ENCODE measurements around the gene HSPB1. TPM values are rescaled to one million over a fixed set of nuclear protein-coding genes. Genes with fewer than 3 reads are reported as not detected.

HSPB1 gene
- total and polyA plus RNA-seq, 4 donors, result 25.5 to 186 (median 104) TPM

GRCh38 chr7:76337147-76337546 lies 34.7 kb downstream of the HSPB1 start:
- no peak for DNase-seq (ENCODE audit: low spot score)
- H3K9me3 ChIP-seq (ENCODE audit: control insufficient read depth in 4 of 4, low read length in 3 of 4), result no peaks in the 10 kb centered on the region
- TF ChIP-seq FOXA1 (IDR thresholded peaks at IDR 0.05) (no peak), TAF1 (conservative IDR thresholded peaks at IDR 0.05) (no peak)
- H3K36me3 ChIP-seq (ENCODE audit: control insufficient read depth in 4 of 4, insufficient read depth in 3 of 4, low read depth in 1 of 4, low read length in 3 of 4), result peaks cover 0 to 3% (median 0%) of the 10 kb centered on the region in 4 donors
- H3K4me3 ChIP-seq (ENCODE audit: low read depth in 1 of 3, low read length in 3 of 3), result no peak overlapping the region
- H3K9ac ChIP-seq (ENCODE audit: low read depth in 1 of 2, low read length in 2 of 2), result no peak overlapping the region
- WGBS, result 85% methylated on average over 6 of the region's 6 CpGs
- H3K27ac ChIP-seq (ENCODE audit: low read depth in 1 of 2, low read length in 2 of 2), result no peak overlapping the region
- H3K4me1 ChIP-seq (ENCODE audit: control insufficient read depth in 4 of 4, insufficient read depth in 4 of 4, low read length in 3 of 4), result peaks cover 8 to 24% (median 19%) of the 10 kb centered on the region in 4 donors
- H3K27me3 ChIP-seq (ENCODE audit: control insufficient read depth in 4 of 4, insufficient read depth in 4 of 4, low read length in 3 of 4), result no peaks in the 10 kb centered on the region

DNA sequence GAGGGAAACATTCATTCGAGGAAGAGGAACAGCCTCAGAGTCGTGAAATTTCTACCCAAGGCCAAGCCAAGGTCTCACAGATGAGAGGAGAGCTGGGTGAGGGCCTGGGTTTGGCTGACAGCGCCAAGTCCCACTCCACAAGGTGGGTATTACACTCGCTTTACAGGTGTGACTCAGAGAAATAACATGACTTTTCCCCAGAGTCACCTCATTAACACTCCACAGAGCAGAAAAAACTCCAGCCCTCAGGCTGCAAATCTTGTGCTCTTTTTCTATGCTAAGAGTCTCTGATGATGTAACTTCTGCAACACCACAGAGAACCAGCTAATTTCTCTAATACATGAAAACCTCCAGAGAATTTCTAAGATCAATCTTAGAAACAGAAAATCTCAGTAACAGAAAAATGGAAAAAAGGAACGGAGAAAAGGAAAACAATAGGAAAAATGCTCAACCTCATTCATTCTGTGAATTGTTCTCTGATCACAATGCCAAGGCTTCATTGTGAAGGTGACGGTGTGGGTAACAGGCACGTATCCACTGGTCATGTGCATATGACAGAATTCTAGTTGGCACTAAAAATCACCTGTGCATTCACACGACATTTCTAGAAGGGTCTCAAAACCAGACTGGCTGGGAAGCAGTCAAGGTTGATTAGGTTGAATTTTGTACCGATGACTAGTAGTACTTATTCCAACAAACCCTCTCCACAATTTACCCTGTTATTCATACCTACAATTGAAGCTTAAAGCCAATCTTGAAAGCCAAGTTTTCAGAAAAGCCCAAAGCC lies 36.0 kb downstream of the HSPB1 start:
- H3K36me3 ChIP-seq (ENCODE audit: control insufficient read depth in 4 of 4, insufficient read depth in 3 of 4, low read depth in 1 of 4, low read length in 3 of 4), result peaks cover 0 to 4% (median 2%) of the 10 kb centered on the region in 4 donors
- H3K27ac ChIP-seq (ENCODE audit: low read depth in 1 of 2, low read length in 2 of 2), result no peak overlapping the region
- TF ChIP-seq SP1 (IDR thresholded peaks at IDR 0.05) (no peak), HNF4A (conservative IDR thresholded peaks at IDR 0.05) (no peak), RXRA (IDR thresholded peaks at IDR 0.05) (no peak), HNF4G (IDR thresholded peaks at IDR 0.05) (no peak), TAF1 (conservative IDR thresholded peaks at IDR 0.05) (no peak), GABPA (IDR thresholded peaks at IDR 0.05 in 1 of 2, conservative IDR thresholded peaks at IDR 0.05 in 1 of 2) (no peak), RAD21 (IDR thresholded peaks at IDR 0.05) (no peak), YY1 (IDR thresholded peaks at IDR 0.05) (no peak), FOXA1 (IDR thresholded peaks at IDR 0.05) (no peak)
- TF ChIP-seq, protein P1, sequence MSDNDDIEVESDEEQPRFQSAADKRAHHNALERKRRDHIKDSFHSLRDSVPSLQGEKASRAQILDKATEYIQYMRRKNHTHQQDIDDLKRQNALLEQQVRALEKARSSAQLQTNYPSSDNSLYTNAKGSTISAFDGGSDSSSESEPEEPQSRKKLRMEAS (IDR thresholded peaks at IDR 0.05), result no peak
- TF ChIP-seq, protein P2, sequence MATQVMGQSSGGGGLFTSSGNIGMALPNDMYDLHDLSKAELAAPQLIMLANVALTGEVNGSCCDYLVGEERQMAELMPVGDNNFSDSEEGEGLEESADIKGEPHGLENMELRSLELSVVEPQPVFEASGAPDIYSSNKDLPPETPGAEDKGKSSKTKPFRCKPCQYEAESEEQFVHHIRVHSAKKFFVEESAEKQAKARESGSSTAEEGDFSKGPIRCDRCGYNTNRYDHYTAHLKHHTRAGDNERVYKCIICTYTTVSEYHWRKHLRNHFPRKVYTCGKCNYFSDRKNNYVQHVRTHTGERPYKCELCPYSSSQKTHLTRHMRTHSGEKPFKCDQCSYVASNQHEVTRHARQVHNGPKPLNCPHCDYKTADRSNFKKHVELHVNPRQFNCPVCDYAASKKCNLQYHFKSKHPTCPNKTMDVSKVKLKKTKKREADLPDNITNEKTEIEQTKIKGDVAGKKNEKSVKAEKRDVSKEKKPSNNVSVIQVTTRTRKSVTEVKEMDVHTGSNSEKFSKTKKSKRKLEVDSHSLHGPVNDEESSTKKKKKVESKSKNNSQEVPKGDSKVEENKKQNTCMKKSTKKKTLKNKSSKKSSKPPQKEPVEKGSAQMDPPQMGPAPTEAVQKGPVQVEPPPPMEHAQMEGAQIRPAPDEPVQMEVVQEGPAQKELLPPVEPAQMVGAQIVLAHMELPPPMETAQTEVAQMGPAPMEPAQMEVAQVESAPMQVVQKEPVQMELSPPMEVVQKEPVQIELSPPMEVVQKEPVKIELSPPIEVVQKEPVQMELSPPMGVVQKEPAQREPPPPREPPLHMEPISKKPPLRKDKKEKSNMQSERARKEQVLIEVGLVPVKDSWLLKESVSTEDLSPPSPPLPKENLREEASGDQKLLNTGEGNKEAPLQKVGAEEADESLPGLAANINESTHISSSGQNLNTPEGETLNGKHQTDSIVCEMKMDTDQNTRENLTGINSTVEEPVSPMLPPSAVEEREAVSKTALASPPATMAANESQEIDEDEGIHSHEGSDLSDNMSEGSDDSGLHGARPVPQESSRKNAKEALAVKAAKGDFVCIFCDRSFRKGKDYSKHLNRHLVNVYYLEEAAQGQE (IDR thresholded peaks at IDR 0.05), result no peak
- H3K4me1 ChIP-seq (ENCODE audit: control insufficient read depth in 4 of 4, insufficient read depth in 4 of 4, low read length in 3 of 4), result peaks cover 6 to 15% (median 9%) of the 10 kb centered on the region in 4 donors
- H3K9ac ChIP-seq (ENCODE audit: low read depth in 1 of 2, low read length in 2 of 2), result no peak overlapping the region
- H3K9me3 ChIP-seq (ENCODE audit: control insufficient read depth in 4 of 4, low read length in 3 of 4), result no peaks in the 10 kb centered on the region
- WGBS, result 87% methylated on average over 9 of the region's 9 CpGs
- H3K4me3 ChIP-seq (ENCODE audit: low read depth in 1 of 3, low read length in 3 of 3), result no peak overlapping the region
- DNase-seq (ENCODE audit: low spot score), result no peak
- no peaks in the 10 kb centered on the region for H3K27me3 ChIP-seq (ENCODE audit: control insufficient read depth in 4 of 4, insufficient read depth in 4 of 4, low read length in 3 of 4)

- 81% methylated on average over 3 of the region's 3 CpGs for WGBS
- TF ChIP-seq JUND (IDR thresholded peaks at IDR 0.05) (peak in 1 of 2 donors; percentile 42), SP1 (IDR thresholded peaks at IDR 0.05) (no peak)
- Histone ChIP-seq H3K27me3 (ENCODE audit: control insufficient read depth in 4 of 4, insufficient read depth in 4 of 4, low read length in 3 of 4) (no peaks in the 10 kb centered on the region), H3K4me3 (ENCODE audit: low read depth in 1 of 3, low read length in 3 of 3) (no peak overlapping the region), H3K36me3 (ENCODE audit: control insufficient read depth in 4 of 4, insufficient read depth in 3 of 4, low read depth in 1 of 4, low read length in 3 of 4) (peaks cover 0 to 11% (median 6%) of the 10 kb centered on the region in 4 donors), H3K27ac (ENCODE audit: low read depth in 1 of 2, low read length in 2 of 2) (peak overlapping the region in 1 of 2 donors; percentile 35), H3K9me3 (ENCODE audit: control insufficient read depth in 4 of 4, low read length in 3 of 4) (no peaks in the 10 kb centered on the region), H3K4me1 (ENCODE audit: control insufficient read depth in 4 of 4, insufficient read depth in 4 of 4, low read length in 3 of 4) (peaks cover 5 to 18% (median 13%) of the 10 kb centered on the region in 4 donors), H3K9ac (ENCODE audit: low read depth in 1 of 2, low read length in 2 of 2) (no peak overlapping the region)
- DNase-seq (ENCODE audit: low spot score), result no peak
Observed at GRCh38 chr7:76340617-76341131, 38.2 kb downstream of the HSPB1 start.
